ENCODE data around the gene RBM28. TPM values are rescaled to one million over a fixed set of nuclear protein-coding genes. Genes with fewer than 3 reads are reported as not detected.
A peak's percentile ranks its signal among the peaks of the same experiment; 100 is the strongest.

Gene RBM28
- total and polyA plus RNA-seq, 2 of the 8 experiments (the other 6 are each of a cell fraction or from before 2014, with no cell fraction given): 12.8 to 65.3 TPM

DNA sequence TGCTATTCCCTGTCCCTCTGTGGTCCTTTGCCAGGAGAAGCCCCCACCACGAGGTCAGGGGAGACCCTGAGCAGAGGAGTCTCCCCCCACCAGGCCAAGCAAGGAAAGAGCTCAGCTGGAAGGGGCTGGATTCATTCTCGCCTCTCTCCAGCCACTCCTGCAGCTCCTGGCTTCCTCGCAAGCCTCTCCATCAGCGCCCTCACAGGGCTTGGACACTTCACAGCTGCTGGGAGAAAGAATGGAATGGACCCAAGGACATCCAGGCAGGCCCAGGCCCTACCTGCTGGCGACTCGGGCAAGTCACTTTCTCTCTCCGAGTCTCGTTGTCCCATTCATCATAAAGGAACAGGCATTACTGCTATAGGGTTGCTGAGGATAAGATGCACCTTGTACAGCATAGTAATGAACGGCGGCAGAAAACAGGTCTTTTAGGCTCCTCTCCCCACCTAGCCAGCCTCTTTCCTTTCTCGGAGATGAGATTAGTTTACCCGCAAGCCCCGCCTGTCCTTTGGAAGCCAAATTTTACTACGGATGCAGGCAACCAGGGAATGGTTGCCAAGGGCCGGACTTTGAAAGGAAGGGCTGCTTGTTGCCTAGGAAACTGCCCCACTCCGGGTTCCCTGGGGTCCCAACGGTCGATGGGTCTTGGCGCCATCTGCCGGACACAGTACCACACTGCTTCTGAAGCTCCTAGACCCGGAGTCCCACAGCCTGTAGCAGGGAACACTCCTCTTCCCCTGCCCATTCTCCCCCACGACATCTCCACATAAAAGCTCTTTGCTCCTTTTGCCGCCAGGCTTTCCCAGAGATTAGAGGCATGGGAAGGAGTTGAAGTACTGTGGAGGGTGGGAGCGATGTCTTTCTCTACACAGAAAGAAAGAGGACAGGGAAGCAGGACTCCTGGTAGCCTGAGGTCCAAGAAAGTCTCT lies 43.8 kb upstream of the RBM28 start (continued):
- TF ChIP-seq RAD21 (IDR thresholded peaks at IDR 0.05 in 1 of 2, conservative IDR thresholded peaks at IDR 0.05 in 1 of 2; ENCODE audit: low read depth in 2 of 2, low read length in 2 of 2): peak; percentile 81 to 86
- no peak for TF ChIP-seq JUN (IDR thresholded peaks at IDR 0.05; ENCODE audit: low read depth, low read length)
- TF ChIP-seq CBX5 (IDR thresholded peaks at IDR 0.05; ENCODE audit: low read depth, low read length): no peak
- no peak for TF ChIP-seq POU5F1 (IDR thresholded peaks at IDR 0.05; ENCODE audit: low read depth, low read length)
